Neural cell (in vitro differentiated cells): ENCODE results near the gene SNAP29. TPM values are rescaled to one million over a fixed set of nuclear protein-coding genes. Genes with fewer than 3 reads are reported as not detected.
"Not testable (repeated sequence)": the region's sequence is repeated elsewhere in the genome, so short reads cannot be mapped to it uniquely, and the experiment has no call there.

Experiments used
- H2AFZ ChIP-seq: fragments of 200-600, 300-800 bp; sonication (generic), shearing (Covaris generic); 2 replicates; pipeline ENCODE4 v1.6.0; 2014; ENCODE audit warnings: low read depth, mild to moderate bottlenecking, antibody characterized with exemption, low read length, moderate library complexity
- H3F3A ChIP-seq: fragments of 200-600 bp; shearing (Covaris generic); 2 replicates; pipeline ENCODE4 v1.6.1; 2016; ENCODE audit warnings: mild to moderate bottlenecking, moderate library complexity, mixed read lengths, antibody characterized with exemption, low read length; ENCODE audit not compliant: insufficient read depth, poor library complexity, severe bottlenecking
- H3K27ac ChIP-seq: fragments of 200-600, 300-800 bp; sonication (generic), shearing (Covaris generic); 2 replicates; pipeline ENCODE4 v1.5.1; 2014; ENCODE audit warnings: mild to moderate bottlenecking, low read length, moderate library complexity
- H3K27me3 ChIP-seq: fragments of 300-800, 200-600 bp; sonication (generic), shearing (Covaris generic); 2 replicates; pipeline ENCODE4 v1.6.0; 2014; ENCODE audit warnings: mild to moderate bottlenecking, low read depth, low read length, moderate library complexity; ENCODE audit not compliant: insufficient read depth
- H3K36me3 ChIP-seq: fragments of 300-800, 200-600 bp; sonication (generic), shearing (Covaris generic); 2 replicates; pipeline ENCODE4 v1.5.1; 2014; ENCODE audit warnings: mild to moderate bottlenecking, antibody characterized with exemption, low read length, moderate library complexity; ENCODE audit not compliant: insufficient read depth
- H3K4me2 ChIP-seq: fragments of 300-800, 200-600 bp; sonication (generic), shearing (Covaris generic); 2 replicates; pipeline ENCODE4 v1.6.0; 2014; ENCODE audit warnings: mild to moderate bottlenecking, low read length
- H3K4me3 ChIP-seq: fragments of 300-800, 200-600 bp; sonication (generic), shearing (Covaris generic); 2 replicates; pipeline ENCODE4 v1.5.1; 2014; ENCODE audit warnings: mild to moderate bottlenecking, low read length, moderate library complexity
- H3K79me2 ChIP-seq: fragments of 200-600 bp; shearing (Covaris generic); replicated peaks from 2 replicates; pipeline ENCODE4 v1.6.0; 2014; ENCODE audit warnings: mild to moderate bottlenecking, low read length, moderate library complexity; ENCODE audit not compliant: insufficient read depth
- H3K9ac ChIP-seq: fragments of 300-800, 200-600 bp; sonication (generic), shearing (Covaris generic); 2 replicates; pipeline ENCODE4 v1.6.1; 2016; ENCODE audit warnings: mild to moderate bottlenecking, low read length, mixed read lengths
- H3K9me2 ChIP-seq: fragments of 200-600 bp; shearing (Covaris generic); 2 replicates; pipeline ENCODE4 v1.6.1; 2016; ENCODE audit warnings: mild to moderate bottlenecking, low read length, mixed read lengths; ENCODE audit not compliant: insufficient read depth
- H3K9me3 ChIP-seq: fragments of 200-600, 300-800 bp; sonication (generic), shearing (Covaris generic); 2 replicates; pipeline ENCODE4 v1.6.1; 2016; ENCODE audit warnings: mild to moderate bottlenecking, mixed run types, low read length, moderate library complexity, mixed read lengths
- H4K20me1 ChIP-seq: fragments of 200-600 bp; shearing (Covaris generic); 2 replicates; pipeline ENCODE4 v1.6.1; 2016; ENCODE audit warnings: mild to moderate bottlenecking, mixed run types; ENCODE audit not compliant: insufficient read depth
- EP300 ChIP-seq: fragments of 450-650 bp; conservative IDR thresholded peaks from 2 replicates; pipeline ENCODE4 v1.6.1; 2014; ENCODE audit warnings: antibody characterized with exemption, mild to moderate bottlenecking, moderate library complexity; ENCODE audit not compliant: poor library complexity, severe bottlenecking
- EZH2 ChIP-seq: fragments of 200-600, 300-800 bp; shearing (Covaris generic), sonication (generic); IDR thresholded peaks from 2 replicates; pipeline ENCODE4 v1.6.1; 2014; ENCODE audit warnings: antibody characterized with exemption, low read length, borderline replicate concordance, mild to moderate bottlenecking; ENCODE audit not compliant: insufficient read depth, poor library complexity, severe bottlenecking
- MXI1 ChIP-seq: fragments of 450-650 bp; conservative IDR thresholded peaks from 2 replicates; pipeline ENCODE4 v1.6.1; 2014; ENCODE audit warnings: antibody characterized with exemption, mild to moderate bottlenecking; ENCODE audit not compliant: poor library complexity, severe bottlenecking
- POLR2AphosphoS5 ChIP-seq: IDR thresholded peaks from 2 replicates; pipeline ENCODE4 v1.6.1; 2012
- RAD21 ChIP-seq: fragments of 450-650 bp; conservative IDR thresholded peaks from 2 replicates; pipeline ENCODE4 v1.6.1; 2014; ENCODE audit warnings: antibody characterized with exemption, mild to moderate bottlenecking, moderate library complexity
- SMC3 ChIP-seq: fragments of 450-650 bp; conservative IDR thresholded peaks from 2 replicates; pipeline ENCODE4 v1.6.1; 2014; ENCODE audit warnings: antibody characterized with exemption, mild to moderate bottlenecking, moderate library complexity; ENCODE audit not compliant: poor library complexity
- TAF1 ChIP-seq: IDR thresholded peaks from 2 replicates; pipeline ENCODE4 v1.6.1; 2012; ENCODE audit warnings: low read depth
- polyA plus RNA-seq: library from polyadenylated mRNA; depleted of rRNA; stranded (reverse); fragments of >200 nt; gene quantifications from 2 replicates; pipeline ENCODE4 v1.2.3, GENCODE V29; 2014
- TF ChIP-seq, protein P1 (sequence below): IDR thresholded peaks from 2 replicates; pipeline ENCODE4 v1.6.1; 2012; ENCODE audit warnings: borderline replicate concordance
- TF ChIP-seq, protein P2 (sequence below): fragments of 450-650 bp; IDR thresholded peaks from 2 replicates; pipeline ENCODE4 v1.5.1; 2014; ENCODE audit warnings: antibody characterized with exemption, mild to moderate bottlenecking, moderate library complexity; ENCODE audit not compliant: poor library complexity, severe bottlenecking

Gene SNAP29
- polyA plus RNA-seq, 1 donor from 2014 or later, result 7.0 TPM

DNA sequence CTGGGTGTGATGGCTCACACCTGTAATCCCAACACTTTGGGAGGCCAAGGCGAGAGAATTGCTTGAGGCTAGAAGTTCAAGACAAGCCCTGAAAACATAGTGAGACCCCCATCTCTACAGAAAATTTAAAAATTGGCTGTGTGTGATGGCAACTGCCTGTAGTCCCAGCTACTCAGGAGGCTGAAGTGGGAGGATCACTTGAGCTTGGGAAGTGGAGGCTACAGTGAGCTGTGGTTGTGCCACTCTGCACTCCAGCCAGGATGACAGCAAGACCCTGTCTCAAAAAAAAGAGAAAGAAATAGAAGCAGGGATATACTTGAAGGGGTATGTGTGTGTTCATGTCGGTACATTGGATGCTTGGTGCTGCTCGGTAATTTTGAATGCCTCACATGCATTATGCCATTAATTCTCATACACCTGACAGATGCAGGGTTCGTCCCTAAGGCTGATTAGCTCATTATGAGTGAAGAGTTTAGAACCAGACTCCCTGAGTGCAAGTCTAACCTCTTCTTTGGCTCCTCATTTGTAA is 72.4 kb downstream of the SNAP29 start:
- no peak overlapping the region for H3K4me3 ChIP-seq
- no peak overlapping the region for H3K27ac ChIP-seq
- no peaks in the 10 kb centered on the region for H3K9me3 ChIP-seq
- peaks cover 5% of the 10 kb centered on the region for H4K20me1 ChIP-seq
- H3K27me3 ChIP-seq, result no peaks in the 10 kb centered on the region
- no peaks in the 10 kb centered on the region for H3F3A ChIP-seq
- H3K9me2 ChIP-seq, result no peaks in the 10 kb centered on the region
- no peak overlapping the region for H3K9ac ChIP-seq
- H3K36me3 ChIP-seq, result no peaks in the 10 kb centered on the region
- peaks cover 79% of the 10 kb centered on the region for H3K79me2 ChIP-seq
- TF ChIP-seq, protein P1, sequence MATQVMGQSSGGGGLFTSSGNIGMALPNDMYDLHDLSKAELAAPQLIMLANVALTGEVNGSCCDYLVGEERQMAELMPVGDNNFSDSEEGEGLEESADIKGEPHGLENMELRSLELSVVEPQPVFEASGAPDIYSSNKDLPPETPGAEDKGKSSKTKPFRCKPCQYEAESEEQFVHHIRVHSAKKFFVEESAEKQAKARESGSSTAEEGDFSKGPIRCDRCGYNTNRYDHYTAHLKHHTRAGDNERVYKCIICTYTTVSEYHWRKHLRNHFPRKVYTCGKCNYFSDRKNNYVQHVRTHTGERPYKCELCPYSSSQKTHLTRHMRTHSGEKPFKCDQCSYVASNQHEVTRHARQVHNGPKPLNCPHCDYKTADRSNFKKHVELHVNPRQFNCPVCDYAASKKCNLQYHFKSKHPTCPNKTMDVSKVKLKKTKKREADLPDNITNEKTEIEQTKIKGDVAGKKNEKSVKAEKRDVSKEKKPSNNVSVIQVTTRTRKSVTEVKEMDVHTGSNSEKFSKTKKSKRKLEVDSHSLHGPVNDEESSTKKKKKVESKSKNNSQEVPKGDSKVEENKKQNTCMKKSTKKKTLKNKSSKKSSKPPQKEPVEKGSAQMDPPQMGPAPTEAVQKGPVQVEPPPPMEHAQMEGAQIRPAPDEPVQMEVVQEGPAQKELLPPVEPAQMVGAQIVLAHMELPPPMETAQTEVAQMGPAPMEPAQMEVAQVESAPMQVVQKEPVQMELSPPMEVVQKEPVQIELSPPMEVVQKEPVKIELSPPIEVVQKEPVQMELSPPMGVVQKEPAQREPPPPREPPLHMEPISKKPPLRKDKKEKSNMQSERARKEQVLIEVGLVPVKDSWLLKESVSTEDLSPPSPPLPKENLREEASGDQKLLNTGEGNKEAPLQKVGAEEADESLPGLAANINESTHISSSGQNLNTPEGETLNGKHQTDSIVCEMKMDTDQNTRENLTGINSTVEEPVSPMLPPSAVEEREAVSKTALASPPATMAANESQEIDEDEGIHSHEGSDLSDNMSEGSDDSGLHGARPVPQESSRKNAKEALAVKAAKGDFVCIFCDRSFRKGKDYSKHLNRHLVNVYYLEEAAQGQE, result no peak
- TF ChIP-seq MXI1 (no peak), SMC3 (no peak), TAF1 (no peak), EZH2 (no peak), RAD21 (no peak), EP300 (no peak), POLR2AphosphoS5 (no peak)
- TF ChIP-seq, protein P2, sequence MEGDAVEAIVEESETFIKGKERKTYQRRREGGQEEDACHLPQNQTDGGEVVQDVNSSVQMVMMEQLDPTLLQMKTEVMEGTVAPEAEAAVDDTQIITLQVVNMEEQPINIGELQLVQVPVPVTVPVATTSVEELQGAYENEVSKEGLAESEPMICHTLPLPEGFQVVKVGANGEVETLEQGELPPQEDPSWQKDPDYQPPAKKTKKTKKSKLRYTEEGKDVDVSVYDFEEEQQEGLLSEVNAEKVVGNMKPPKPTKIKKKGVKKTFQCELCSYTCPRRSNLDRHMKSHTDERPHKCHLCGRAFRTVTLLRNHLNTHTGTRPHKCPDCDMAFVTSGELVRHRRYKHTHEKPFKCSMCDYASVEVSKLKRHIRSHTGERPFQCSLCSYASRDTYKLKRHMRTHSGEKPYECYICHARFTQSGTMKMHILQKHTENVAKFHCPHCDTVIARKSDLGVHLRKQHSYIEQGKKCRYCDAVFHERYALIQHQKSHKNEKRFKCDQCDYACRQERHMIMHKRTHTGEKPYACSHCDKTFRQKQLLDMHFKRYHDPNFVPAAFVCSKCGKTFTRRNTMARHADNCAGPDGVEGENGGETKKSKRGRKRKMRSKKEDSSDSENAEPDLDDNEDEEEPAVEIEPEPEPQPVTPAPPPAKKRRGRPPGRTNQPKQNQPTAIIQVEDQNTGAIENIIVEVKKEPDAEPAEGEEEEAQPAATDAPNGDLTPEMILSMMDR, result no peak
- no peak overlapping the region for H2AFZ ChIP-seq
- H3K4me2 ChIP-seq, result no peak overlapping the region

- no peaks in the 10 kb centered on the region for H3K27me3 ChIP-seq
- H3K9ac ChIP-seq, result no peak overlapping the region
- H3K27ac ChIP-seq, result no peak overlapping the region
- no peaks in the 10 kb centered on the region for H3K9me3 ChIP-seq
- peaks cover 24% of the 10 kb centered on the region for H4K20me1 ChIP-seq
- no peaks in the 10 kb centered on the region for H3K9me2 ChIP-seq
- no peak overlapping the region for H3K4me3 ChIP-seq
- H3F3A ChIP-seq, result no peaks in the 10 kb centered on the region
- no peak for TF ChIP-seq TAF1
- TF ChIP-seq, protein P1, result no peak
- no peaks in the 10 kb centered on the region for H3K36me3 ChIP-seq
- H3K4me2 ChIP-seq, result no peak overlapping the region
- H3K79me2 ChIP-seq, result peaks cover 79% of the 10 kb centered on the region
- H2AFZ ChIP-seq, result no peak overlapping the region
Observed at GRCh38 chr22:20933910-20934309, 75.1 kb downstream of the SNAP29 start.

GRCh38 chr22:20935049-20935448 is 76.2 kb downstream of the SNAP29 start:
- H3K9ac ChIP-seq, result not testable (repeated sequence)

DNA sequence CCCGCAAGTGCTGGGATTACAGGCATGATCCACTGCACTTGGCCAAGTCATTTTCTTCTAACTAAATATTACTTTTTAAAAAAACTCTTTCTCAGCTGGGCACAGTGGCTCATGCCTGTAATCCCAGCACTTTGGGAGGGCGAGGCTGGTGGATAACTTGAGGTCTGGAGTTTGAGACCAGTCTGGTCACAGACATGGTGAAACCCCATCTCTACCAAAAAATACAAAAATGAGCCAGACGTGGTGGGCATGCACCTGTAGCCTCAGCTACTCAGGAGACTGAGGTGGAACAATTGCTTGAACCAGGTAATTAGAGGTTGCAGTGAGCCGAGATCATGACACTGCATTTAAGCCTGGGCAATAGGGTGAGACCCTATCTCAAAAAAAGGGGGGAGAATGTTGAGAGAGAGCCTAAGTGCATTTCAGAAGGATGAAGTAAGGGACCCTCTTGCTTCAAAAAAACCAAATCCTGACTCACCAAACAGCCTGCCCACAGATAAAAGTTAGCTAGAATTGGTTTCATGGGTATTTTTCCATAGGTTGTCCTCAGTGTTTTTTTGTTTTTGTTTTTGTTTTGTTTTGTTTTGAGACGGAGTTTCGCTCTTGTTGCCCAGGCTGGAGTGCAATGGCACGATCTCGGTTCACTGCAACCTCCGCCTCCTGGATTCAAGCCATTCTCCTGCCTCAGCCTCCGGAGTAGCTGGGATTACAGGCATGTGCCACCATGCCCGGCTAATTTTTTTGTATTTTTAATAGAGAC is 77.2 kb downstream of the SNAP29 start:
- not testable (repeated sequence) for H3K4me2 ChIP-seq, H3K9me2 ChIP-seq, H3K27me3 ChIP-seq, H3F3A ChIP-seq, H3K36me3 ChIP-seq, H3K9ac ChIP-seq, H3K27ac ChIP-seq, H3K4me3 ChIP-seq, H3K9me3 ChIP-seq, H2AFZ ChIP-seq
- peaks cover 34% of the 10 kb centered on the region for H4K20me1 ChIP-seq
- H3K79me2 ChIP-seq, result peaks cover 84% of the 10 kb centered on the region

More at GRCh38 chr22:20935049-20935448, 76.2 kb downstream of the SNAP29 start:
- not testable (repeated sequence) for H3K27ac ChIP-seq, H2AFZ ChIP-seq, H3K4me2 ChIP-seq, H3K9me3 ChIP-seq, H3K9me2 ChIP-seq, H3K36me3 ChIP-seq, H3K4me3 ChIP-seq, H3K27me3 ChIP-seq, H3F3A ChIP-seq
- Histone ChIP-seq H4K20me1 (peaks cover 25% of the 10 kb centered on the region), H3K79me2 (peaks cover 82% of the 10 kb centered on the region)
